Stimulated activated CD8-positive, alpha-beta memory T cell treated with anti-CD3 and anti-CD28 coated beads, Interleukin-7, amount 100 ng/mL, for 1 hour (primary cell): ENCODE results near the gene C5AR2.
A peak's percentile ranks its signal among the peaks of the same experiment; 100 is the strongest.
"Not testable (repeated sequence)": the region's sequence is repeated elsewhere in the genome, so short reads cannot be mapped to it uniquely, and the experiment has no call there.

Experiments used
- DNase-seq, 2 donors: peaks; one replicate each; pipeline ENCODE4 v3.0.0-alpha.2; 2020; ENCODE audit warnings: low read depth in 2 of 2

Gene C5AR2

DNA sequence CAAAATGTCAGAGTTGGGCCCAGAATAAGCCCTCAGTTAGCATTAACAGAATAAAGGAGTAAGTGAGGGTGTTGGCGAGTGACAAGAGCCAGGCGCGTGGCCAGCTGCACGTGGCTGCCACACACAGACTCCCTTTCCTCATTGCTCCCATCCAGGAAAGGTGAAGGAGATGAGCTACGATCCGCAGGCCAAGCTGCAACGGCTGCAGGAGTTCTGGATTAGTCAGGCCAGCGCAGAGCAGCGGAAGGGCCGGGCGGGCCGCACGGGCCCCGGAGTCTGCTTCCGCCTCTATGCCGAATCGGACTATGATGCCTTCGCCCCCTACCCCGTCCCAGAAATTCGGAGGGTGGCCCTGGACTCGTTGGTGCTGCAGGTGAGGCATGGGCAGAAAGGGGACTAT, 30.3 kb downstream of the C5AR2 start:
- DNase-seq, result no peak

DNA sequence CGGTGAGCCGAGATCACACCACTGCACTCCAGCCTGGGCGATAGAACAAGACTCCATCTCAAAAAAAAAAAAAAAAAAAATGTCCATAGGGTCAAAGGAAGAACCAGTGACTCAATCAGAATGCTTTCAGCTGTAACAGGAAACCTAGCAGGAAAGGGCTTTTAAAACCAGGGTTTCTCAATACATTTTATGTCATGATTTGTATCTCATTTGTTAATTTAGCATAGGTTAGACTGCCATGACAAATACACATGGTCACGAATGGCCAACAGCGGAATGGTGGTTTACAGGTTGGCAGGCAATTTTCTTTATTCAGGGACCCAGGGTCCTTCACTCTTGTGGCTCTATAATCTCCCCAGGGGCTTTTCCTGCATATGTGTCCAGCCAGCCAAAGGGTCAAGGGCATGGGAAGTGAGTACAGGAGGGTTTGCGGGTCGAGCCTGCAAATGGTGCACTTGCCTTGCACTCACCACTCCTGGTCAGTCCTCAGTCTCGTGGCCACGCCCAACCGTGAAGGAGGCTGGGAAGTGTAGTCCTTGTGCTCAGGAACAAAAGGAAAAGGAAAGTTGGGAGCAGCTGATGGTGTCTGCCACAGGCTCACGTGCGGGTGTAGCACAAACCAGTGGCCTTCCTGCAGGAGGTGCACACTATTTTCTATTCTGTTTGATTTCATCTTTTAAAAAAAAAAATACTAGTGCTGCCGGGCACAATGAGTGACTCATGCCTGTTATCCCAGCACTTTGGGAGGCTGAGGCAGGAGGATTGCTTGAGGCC, 32.0 kb downstream of the C5AR2 start:
- no peak for DNase-seq

- not testable (repeated sequence) for DNase-seq
Observed at GRCh38 chr19:47365455-47365854, 33.5 kb downstream of the C5AR2 start.

DNA sequence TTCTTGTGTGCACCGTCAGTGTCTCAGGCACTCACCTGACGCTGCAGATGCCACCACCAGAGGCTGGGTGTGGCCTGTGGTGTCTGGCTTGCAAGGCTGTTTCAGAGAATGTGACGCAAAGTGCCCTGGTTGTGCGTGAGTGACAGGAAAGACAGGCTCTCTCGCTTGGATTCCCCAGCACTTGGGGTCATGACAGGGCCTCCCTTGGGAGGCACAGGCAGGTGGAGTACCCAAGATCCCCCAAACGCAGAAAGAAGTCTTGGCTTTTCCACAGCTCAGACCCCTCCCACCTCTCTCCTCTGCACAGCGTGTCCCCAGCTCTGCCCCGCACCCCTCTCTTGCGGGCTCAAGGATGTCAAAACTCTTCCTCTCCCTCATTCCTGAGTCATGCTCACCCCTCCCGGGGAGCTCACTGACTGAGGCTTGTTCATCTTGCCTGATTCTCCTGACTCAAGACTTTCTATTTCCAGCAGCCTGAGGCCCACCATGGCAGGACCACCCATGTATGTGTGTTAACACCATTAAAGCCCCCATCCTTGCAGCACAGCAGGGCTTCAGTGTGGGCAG, 38.2 kb downstream of the C5AR2 start:
- no peak for DNase-seq

- DNase-seq, result no peak
Observed at GRCh38 chr19:47371261-47371660, 39.3 kb downstream of the C5AR2 start.

GRCh38 chr19:47372603-47373002, 40.6 kb downstream of the C5AR2 start:
- DNase-seq, result no peak

- DNase-seq, result no peak
Observed at GRCh38 chr19:47373246-47374240, 41.6 kb downstream of the C5AR2 start.

GRCh38 chr19:47374876-47375693, 43.1 kb downstream of the C5AR2 start:
- DNase-seq, result no peak

- DNase-seq, result no peak
Observed at GRCh38 chr19:47375694-47376588, 44.0 kb downstream of the C5AR2 start.

DNA sequence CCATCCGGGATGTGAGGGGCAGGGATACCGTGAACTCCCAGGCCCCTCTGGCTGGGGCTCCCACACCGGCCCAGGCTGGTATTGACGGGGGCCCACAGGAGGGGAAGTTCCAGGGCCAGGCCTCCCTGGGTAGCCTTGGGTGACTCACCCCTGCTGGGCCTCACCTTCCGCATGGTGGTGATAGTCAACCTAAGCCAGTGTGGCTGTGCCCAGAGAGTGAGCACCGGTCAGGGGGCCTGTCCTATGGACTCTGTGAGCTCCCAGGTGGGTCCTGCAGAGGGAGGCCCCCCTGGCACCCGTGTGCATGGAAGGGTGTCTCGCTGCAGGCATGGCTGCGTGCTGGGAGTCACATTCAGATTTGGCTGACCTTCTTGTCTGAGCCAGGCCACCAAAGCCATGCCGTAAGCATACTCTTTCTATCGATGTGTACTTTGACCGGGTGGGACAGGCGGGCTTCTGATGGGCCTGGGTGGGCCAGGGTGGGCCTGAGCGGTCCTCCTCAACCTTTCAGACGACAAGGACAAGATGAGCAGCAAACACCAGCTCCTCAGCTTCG, 44.7 kb downstream of the C5AR2 start:
- no peak for DNase-seq

DNA sequence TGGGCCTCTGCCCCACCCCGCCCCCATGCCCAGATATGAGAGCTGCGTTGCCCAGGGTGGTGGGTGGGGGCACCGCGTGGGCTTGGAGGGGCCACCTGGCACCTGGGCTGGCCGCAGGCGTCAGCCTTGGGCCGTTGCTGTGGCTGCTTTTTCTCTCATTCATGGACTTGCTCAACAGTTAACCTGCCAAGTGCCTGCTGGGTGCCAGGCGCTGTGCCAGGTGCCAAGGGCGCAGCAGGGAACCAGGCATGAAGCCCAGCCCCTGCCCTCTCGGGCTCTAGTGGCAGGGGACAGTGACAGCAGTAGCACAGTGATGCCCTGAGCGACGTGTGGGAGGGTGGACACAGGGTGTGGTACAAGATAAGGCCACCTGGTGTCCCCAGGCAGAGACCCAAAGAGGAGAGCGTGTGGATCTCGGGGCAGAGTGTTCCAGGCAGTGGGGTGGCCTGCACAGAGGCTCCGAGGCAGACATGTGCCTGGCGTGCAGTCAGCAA, 45.3 kb downstream of the C5AR2 start:
- no peak for DNase-seq

- DNase-seq, result no peak
Observed at GRCh38 chr19:47377801-47378200, 45.8 kb downstream of the C5AR2 start.

GRCh38 chr19:47378246-47378645, 46.3 kb downstream of the C5AR2 start:
- no peak for DNase-seq

DNA sequence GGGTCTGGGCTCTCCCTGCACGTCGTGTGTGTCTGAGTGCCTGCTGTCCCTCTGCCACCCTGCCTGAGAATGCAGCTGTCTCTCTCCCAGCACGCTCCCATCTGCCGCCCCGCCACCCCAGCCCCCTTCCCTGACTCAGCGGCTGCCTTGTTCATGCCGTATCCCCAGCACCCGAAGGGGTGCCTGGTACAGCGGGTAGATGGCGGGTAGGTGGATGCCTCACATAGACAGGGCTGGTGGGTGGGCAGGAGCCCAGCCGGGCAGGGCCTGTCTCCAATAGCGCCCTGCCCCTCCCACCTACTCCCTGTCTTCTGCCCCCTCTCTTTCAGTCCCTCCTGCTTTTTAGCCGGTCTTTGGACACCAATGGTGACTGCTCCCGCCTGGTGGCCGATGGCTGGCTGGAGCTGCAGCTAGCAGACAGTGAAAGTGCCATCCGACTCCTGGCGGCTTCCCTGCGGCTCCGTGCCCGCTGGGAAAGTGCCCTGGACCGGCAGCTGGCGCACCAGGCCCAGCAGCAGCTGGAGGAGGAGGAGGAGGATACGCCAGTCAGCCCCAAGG, 47.5 kb downstream of the C5AR2 start:
- DNase-seq, result no peak

DNA sequence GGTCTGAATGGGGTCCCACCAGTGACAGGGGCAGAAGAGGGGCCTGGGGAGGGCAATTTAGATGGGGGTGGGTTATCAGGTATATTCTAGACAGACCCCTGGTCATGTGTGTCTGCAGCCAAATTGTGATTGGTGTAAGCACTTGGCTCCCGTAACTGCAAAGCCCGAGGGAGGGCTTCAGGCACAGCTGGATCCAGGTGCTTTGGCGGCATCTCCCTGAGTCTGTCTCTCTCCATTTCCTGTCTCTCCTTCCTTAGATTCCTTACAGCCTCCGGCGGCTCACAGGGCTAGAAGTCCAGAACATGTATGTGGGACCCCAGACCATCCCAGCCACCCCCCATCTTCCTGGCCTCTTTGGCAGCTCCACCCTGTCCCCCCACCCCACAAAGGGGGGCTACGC, 48.6 kb downstream of the C5AR2 start:
- no peak for DNase-seq

DNA sequence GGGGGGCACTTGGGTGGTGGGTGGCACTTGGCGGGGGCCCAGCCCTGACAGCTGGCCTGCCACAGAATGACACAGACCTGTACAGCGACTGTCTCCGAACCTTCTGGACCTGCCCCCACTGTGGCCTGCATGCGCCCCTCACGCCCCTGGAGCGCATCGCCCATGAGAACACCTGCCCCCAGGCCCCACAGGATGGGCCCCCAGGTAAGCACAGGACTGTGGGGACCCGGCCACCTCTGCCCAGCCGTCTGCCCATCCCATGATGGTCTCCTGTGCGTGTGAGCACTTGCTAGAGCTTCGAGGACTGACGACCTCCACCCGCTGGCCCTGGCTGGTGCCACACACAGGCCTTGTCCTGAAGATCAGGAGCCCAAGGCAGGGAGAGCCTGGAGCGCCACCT, 49.1 kb downstream of the C5AR2 start:
- DNase-seq, result no peak

DNA sequence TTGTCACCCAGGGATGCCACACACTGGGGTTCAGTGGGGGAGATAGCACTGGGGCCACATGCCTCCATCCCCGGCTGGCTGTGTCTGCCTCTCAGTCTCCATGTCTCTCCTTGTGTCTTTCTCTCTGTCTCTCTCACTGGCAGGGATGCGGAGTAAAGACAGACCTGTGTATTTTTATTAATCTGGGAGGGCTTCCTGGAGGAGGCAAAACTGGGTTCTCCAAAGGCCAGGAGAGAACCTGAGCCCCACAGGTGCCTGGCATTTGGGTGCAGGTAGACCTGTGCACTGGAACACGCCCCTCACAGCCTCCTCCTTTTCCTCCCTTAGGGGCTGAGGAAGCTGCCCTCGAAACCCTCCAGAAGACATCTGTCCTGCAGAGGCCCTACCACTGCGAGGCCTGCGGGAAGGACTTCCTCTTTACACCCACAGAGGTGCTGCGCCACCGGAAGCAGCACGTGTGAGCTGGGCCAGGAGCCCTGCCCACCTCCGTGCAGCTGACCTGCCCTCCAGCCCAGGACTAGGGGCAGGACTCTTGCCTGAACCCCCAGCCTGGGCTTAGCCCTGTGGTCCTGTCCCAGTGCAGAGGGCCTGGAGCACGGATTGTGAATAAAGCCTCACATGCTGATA, 49.8 kb downstream of the C5AR2 start:
- peak in 1 of 2 donors; percentile 10 for DNase-seq

DNA sequence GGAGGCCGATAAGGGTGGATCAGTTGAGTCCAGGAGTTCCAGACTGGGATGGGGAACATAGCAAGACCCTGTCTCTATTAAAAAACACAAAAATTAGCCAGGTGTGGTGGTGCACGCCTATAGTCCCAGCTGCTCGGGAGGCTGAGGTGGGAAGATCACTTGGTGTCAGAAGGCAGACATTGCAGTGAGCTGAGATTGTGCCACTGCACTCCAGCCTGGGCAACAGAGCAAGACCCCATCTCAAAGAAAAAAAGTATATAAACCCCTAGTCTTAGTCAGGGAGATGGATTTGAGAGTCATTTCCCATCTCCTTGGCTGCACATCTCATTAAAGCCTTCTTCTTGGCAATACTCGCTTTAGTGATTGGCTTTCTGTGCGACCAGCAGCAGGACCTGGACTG, 51.9 kb downstream of the C5AR2 start:
- DNase-seq, result not testable (repeated sequence)

- not testable (repeated sequence) for DNase-seq
Observed at GRCh38 chr19:47384533-47384932, 52.6 kb downstream of the C5AR2 start.
